Stimulated activated CD8-positive, alpha-beta memory T cell treated with anti-CD3 and anti-CD28 coated beads, Interleukin-15, amount 100 ng/mL, for 1 hour (primary cell): ENCODE results near the gene NBEAL2.
A peak's percentile ranks its signal among the peaks of the same experiment; 100 is the strongest.

Experiments used
- DNase-seq: peaks from one replicate; pipeline ENCODE4 v3.0.0-alpha.2; 2020; ENCODE audit warnings: low read depth

NBEAL2 gene

GRCh38 chr3:46986782-46987310, 7.4 kb downstream of the NBEAL2 start:
- DNase-seq: no peak

- DNase-seq: no peak
These were observed 7.9 kb downstream of the NBEAL2 start for GRCh38 chr3:46987319-46987742.

- DNase-seq: peak; percentile 65
These were observed 8.4 kb downstream of the NBEAL2 start for GRCh38 chr3:46987743-46988401.

GRCh38 chr3:46988616-46989015, 9.2 kb downstream of the NBEAL2 start:
- no peak for DNase-seq

GRCh38 chr3:46989146-46989810, 9.8 kb downstream of the NBEAL2 start:
- DNase-seq: no peak

- DNase-seq: no peak
These were observed 11.3 kb downstream of the NBEAL2 start for GRCh38 chr3:46990573-46991374.

- no peak for DNase-seq
These were observed 12.1 kb downstream of the NBEAL2 start for GRCh38 chr3:46991406-46992165.

GRCh38 chr3:46992231-46992630, 12.8 kb downstream of the NBEAL2 start:
- no peak for DNase-seq

GRCh38 chr3:46993292-46993691, 13.8 kb downstream of the NBEAL2 start:
- no peak for DNase-seq

- no peak for DNase-seq
These were observed 14.5 kb downstream of the NBEAL2 start for GRCh38 chr3:46993986-46994385.

GRCh38 chr3:46994801-46995731, 15.6 kb downstream of the NBEAL2 start:
- no peak for DNase-seq

GRCh38 chr3:46995901-46996562, 16.6 kb downstream of the NBEAL2 start:
- DNase-seq: no peak

- no peak for DNase-seq
These were observed 17.4 kb downstream of the NBEAL2 start for GRCh38 chr3:46996689-46997452.

GRCh38 chr3:46997453-46998091, 18.1 kb downstream of the NBEAL2 start:
- DNase-seq: no peak

- DNase-seq: peak; percentile 56
These were observed 18.8 kb downstream of the NBEAL2 start for GRCh38 chr3:46998121-46998851.

- DNase-seq: no peak
These were observed 19.5 kb downstream of the NBEAL2 start for GRCh38 chr3:46998852-46999515.

- DNase-seq: no peak
These were observed 20.2 kb downstream of the NBEAL2 start for GRCh38 chr3:46999516-47000197.
